Testis (tissue), 3 donors: ENCODE measurements around the gene MIGA1. TPM values are rescaled to one million over a fixed set of nuclear protein-coding genes. Genes with fewer than 3 reads are reported as not detected.

ENCODE experiments used
- DNase-seq: peaks from one replicate; pipeline ENCODE4 v3.0.0-alpha.2; 2019
- H3K27ac ChIP-seq, 2 donors: fragments of 200-600 bp; sonication (generic); one replicate each; pipeline ENCODE4 v1.5.1; 2019
- H3K27me3 ChIP-seq: fragments of 200-600 bp; sonication (generic); one replicate; pipeline ENCODE4 v1.5.1; 2019
- H3K36me3 ChIP-seq: fragments of 200-600 bp; sonication (generic); one replicate; pipeline ENCODE4 v1.5.1; 2017; ENCODE audit warnings: low read depth; ENCODE audit errors: missing control alignments
- H3K4me1 ChIP-seq: fragments of 200-600 bp; sonication (generic); one replicate; pipeline ENCODE4 v1.5.1; 2019
- H3K4me3 ChIP-seq, 2 donors: fragments of 200-600 bp; sonication (generic); one replicate each; pipeline ENCODE4 v1.5.1; 2017 to 2019
- H3K9me3 ChIP-seq: fragments of 200-600 bp; sonication (generic); one replicate; pipeline ENCODE4 v1.5.1; 2017
- POLR2A ChIP-seq: fragments of 450-650 bp; IDR thresholded peaks from one replicate; pipeline ENCODE4 v1.6.1; 2017; ENCODE audit warnings: antibody characterized with exemption, mild to moderate bottlenecking, moderate library complexity
- WGBS, 2 donors: methylation state at CpG; one replicate each; pipeline ENCODE4 v1.1.5; 2018; 5-methylcytosine and 5-hydroxymethylcytosine counted together
- intact Hi-C: fragments of 100-400 bp; cut with DNase I; formaldehyde crosslinking; loops from one replicate; pipeline ENCODE4 v1.15.1; 2023; ENCODE audit warnings: low total_unique reads
- polyA plus RNA-seq: library from polyadenylated mRNA; stranded (reverse); fragments of 350-450 nt; fragmentation: Illumina TruSeq; extraction: RNeasy Lipid Tissue Mini Kit (QIAGEN cat#74804); gene quantifications from one replicate; pipeline ENCODE4 v1.2.3, GENCODE V29; 2014; ENCODE audit warnings: low read depth, low replicate concordance; ENCODE audit not compliant: insufficient read depth
- total RNA-seq, 2 donors: library from RNA; depleted of rRNA; stranded (reverse); fragments of >200 nt; gene quantifications; one replicate each; pipeline ENCODE4 v1.2.3, GENCODE V29; 2016
- TF ChIP-seq, protein P1 (sequence below), 3 experiments: fragments of 450-650 bp in 2 of 3; fragments of 200-600 bp in 1 of 3; sonication (generic) in 1 of 3; IDR thresholded peaks; one replicate each; pipeline ENCODE4 v1.5.1; 2016 to 2019; ENCODE audit warnings: antibody characterized with exemption in 3 of 3, mild to moderate bottlenecking in 2 of 3, moderate library complexity in 1 of 3

MIGA1 gene
- total and polyA plus RNA-seq, 3 donors from 2014 or later: 11.1 to 11.3 (median 11.2) TPM

DNA sequence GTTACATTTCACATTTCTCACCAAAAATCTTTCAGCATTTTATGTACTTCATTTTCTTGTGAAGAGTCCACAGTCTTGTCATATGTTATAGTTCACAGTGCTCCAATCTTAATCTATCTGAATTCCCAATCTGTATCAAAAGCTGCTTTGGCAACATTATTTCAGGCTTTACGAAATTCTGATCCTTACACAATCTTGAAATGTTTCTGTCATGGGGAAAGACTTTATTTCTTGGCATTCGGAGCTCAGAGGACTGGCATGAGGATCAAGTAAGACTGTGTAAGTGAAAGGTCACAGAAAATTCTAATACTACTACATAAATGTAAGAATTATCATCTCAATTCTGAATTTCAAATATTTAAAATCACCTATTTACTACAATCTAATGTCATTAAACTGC is 21.8 kb upstream of the MIGA1 start:
- TF ChIP-seq POLR2A: no peak
- TF ChIP-seq, protein P1, sequence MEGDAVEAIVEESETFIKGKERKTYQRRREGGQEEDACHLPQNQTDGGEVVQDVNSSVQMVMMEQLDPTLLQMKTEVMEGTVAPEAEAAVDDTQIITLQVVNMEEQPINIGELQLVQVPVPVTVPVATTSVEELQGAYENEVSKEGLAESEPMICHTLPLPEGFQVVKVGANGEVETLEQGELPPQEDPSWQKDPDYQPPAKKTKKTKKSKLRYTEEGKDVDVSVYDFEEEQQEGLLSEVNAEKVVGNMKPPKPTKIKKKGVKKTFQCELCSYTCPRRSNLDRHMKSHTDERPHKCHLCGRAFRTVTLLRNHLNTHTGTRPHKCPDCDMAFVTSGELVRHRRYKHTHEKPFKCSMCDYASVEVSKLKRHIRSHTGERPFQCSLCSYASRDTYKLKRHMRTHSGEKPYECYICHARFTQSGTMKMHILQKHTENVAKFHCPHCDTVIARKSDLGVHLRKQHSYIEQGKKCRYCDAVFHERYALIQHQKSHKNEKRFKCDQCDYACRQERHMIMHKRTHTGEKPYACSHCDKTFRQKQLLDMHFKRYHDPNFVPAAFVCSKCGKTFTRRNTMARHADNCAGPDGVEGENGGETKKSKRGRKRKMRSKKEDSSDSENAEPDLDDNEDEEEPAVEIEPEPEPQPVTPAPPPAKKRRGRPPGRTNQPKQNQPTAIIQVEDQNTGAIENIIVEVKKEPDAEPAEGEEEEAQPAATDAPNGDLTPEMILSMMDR (IDR thresholded peaks at IDR 0.05): no peak
- Histone ChIP-seq H3K4me1 (peaks cover 6% of the 10 kb centered on the region), H3K27me3 (no peaks in the 10 kb centered on the region), H3K4me3 (no peak overlapping the region), H3K9me3 (no peaks in the 10 kb centered on the region), H3K36me3 (no peaks in the 10 kb centered on the region), H3K27ac (peak overlapping the region in 1 of 2 donors; percentile 86)
- intact Hi-C loops: no loop called here
- no peak for DNase-seq
- 40 to 44% methylated on average over 2 of the region's 2 CpGs for WGBS, 2 donors

DNA sequence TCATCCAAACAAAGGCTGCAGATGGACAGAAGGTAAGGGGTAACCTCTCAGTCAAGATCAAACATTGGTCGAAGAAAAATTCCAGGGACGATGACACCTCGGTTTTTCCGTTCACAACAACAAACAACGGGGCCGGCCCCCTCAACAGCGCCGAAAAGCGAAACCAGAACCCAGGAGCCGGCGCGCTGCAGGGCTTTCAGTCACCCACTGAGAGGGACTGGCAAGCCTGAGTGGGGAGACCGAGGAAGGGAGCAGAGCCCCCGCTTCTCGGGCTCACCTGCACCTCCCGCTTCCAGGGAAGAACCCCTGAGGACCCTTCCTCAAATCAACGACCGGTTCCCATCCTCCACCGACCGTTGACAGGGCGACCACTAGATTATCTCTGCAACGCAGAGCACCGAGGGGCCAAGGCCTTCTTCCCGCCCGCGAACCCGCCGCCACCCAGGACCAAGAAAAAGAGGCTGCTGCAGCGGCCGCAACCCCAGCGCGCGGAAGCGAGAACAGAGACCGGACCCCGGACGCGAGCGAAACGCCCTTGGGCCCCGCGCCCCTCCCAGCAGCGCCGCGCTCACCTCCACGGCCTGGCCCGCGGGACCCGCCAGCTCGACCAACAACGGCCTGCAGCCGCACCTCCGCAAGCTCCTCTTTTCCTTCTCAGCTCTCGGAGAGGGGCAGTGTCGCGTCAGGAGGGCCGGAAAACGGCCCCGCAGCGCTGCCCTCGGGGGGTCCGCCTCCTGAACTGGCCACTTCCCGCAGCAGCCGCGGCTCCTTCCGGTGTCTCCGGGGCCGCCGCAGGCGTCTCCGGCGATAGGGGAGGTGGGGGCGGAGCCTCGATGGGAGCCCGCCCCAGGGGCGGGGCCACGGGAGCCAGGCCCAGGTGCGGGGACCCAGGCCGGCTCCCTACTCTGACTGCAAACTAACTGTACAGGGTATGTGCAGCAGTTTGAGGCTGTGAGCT is 20.1 kb upstream of the MIGA1 start, which contains the start of gene USP33:
TSS of gene USP33 (minus strand) at position 782 of the 958 bp plus-strand sequence. CDS start 18,155 bp downstream, outside the sequence.
- Histone ChIP-seq H3K4me1 (peaks cover 6% of the 10 kb centered on the region), H3K9me3 (no peaks in the 10 kb centered on the region), H3K36me3 (no peaks in the 10 kb centered on the region), H3K4me3 (peak within 1 kb of the TSS; percentile 79 to 96), H3K27me3 (no peaks in the 10 kb centered on the region), H3K27ac (peak within 1 kb of the TSS; percentile 81 to 86)
- WGBS, 2 donors: 0% methylated on average over 54 to 72 of the region's 79 CpGs
- TF ChIP-seq, protein P1 (IDR thresholded peaks at IDR 0.05): no peak
- TF ChIP-seq POLR2A: peak; percentile 34
- peak; percentile 94 for DNase-seq
- intact Hi-C loops: no loop called here

DNA sequence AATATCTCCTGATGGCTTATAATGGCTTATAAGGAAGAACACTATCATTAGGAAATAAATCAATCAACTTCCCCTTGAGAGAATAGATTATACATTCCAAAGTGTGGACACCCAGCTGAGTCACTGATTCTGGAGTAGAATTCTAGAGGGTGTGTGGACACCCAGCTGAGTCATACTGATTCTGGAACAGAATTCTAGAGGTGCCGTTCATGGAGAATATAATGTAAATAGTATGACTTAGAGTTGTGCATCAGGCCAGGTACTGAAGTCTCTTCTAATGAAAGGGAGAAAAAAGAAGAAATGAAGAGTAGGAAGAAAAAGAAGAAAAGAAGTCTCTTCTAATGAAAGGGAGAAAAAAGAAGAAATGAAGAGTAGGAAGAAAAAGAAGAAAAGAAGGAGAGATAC is 17.4 kb upstream of the MIGA1 start:
- 50 to 79% methylated on average over 1 of the region's 1 CpG for WGBS, 2 donors
- H3K4me3 ChIP-seq: no peak overlapping the region
- intact Hi-C loops: no loop called here
- H3K9me3 ChIP-seq: no peaks in the 10 kb centered on the region
- H3K27me3 ChIP-seq: no peaks in the 10 kb centered on the region
- no peaks in the 10 kb centered on the region for H3K36me3 ChIP-seq
- DNase-seq: no peak
- no peak overlapping the region for H3K27ac ChIP-seq
- peaks cover 6% of the 10 kb centered on the region for H3K4me1 ChIP-seq
- TF ChIP-seq, protein P1 (IDR thresholded peaks at IDR 0.05): no peak
- TF ChIP-seq POLR2A: no peak

DNA sequence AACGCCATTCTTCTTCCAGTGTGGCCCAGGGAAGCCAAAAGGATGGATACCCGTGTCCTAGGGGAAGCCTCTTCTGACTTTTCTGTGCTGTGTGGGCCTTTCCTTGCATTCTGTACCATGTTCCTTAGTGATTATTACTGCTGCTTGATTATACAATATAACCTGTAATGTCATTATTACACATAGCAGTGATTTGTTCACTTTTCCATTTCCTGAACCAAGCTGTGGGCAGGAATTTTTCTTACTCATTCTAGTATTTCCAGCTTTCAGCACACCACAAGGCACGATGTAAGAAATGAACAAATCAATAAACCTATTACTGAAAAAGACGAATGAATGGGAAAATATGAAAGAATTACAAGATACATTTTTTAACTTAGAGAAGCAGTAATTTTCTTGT is 11.4 kb upstream of the MIGA1 start:
- Histone ChIP-seq H3K9me3 (no peaks in the 10 kb centered on the region), H3K36me3 (no peaks in the 10 kb centered on the region), H3K27me3 (no peaks in the 10 kb centered on the region), H3K4me3 (no peak overlapping the region), H3K4me1 (no peaks in the 10 kb centered on the region), H3K27ac (no peak overlapping the region)
- TF ChIP-seq, protein P1 (IDR thresholded peaks at IDR 0.05): no peak
- TF ChIP-seq POLR2A: no peak
- intact Hi-C loops: no loop called here
- DNase-seq: no peak
- WGBS, 2 donors: 85 to 97% methylated on average over 4 of the region's 4 CpGs
